Mesendoderm (in vitro differentiated cells): Measurements from ENCODE around the gene TNFRSF9.
A peak's percentile ranks its signal among the peaks of the same experiment; 100 is the strongest.

ENCODE experiments used
- DNase-seq: peaks from one replicate; pipeline ENCODE4 v3.0.0; 2013
- H2AK5ac ChIP-seq: 2 replicates; pipeline ENCODE4 v1.6.1; 2013; ENCODE audit warnings: low read length, inconsistent platforms
- H2BK120ac ChIP-seq: 2 replicates; pipeline ENCODE4 v1.6.1; 2013; ENCODE audit warnings: low read depth, mild to moderate bottlenecking, low read length, moderate library complexity, mixed read lengths
- H2BK15ac ChIP-seq: replicated peaks from 2 replicates; pipeline ENCODE4 v1.6.1; 2013; ENCODE audit warnings: low read depth, mild to moderate bottlenecking, moderate library complexity
- H2BK5ac ChIP-seq: 2 replicates; pipeline ENCODE4 v1.6.1; 2013; ENCODE audit warnings: low read length, inconsistent platforms
- H3K18ac ChIP-seq: 2 replicates; pipeline ENCODE4 v1.6.1; 2013; ENCODE audit warnings: mild to moderate bottlenecking, low read length, mixed read lengths
- H3K23ac ChIP-seq: one replicate; pipeline ENCODE4 v1.6.1; 2013; ENCODE audit warnings: low read length
- H3K27ac ChIP-seq: 2 replicates; pipeline ENCODE4 v1.5.1; 2013; ENCODE audit warnings: low read depth, mild to moderate bottlenecking, inconsistent platforms, low read length, moderate library complexity
- H3K27me3 ChIP-seq: 2 replicates; pipeline ENCODE4 v1.6.1; 2013; ENCODE audit warnings: low read length, control low read depth, mild to moderate bottlenecking, inconsistent platforms; ENCODE audit not compliant: insufficient read depth, poor library complexity
- H3K36me3 ChIP-seq: 2 replicates; pipeline ENCODE4 v1.6.1; 2013; ENCODE audit warnings: low read length, inconsistent platforms; ENCODE audit not compliant: control insufficient read depth, insufficient read depth
- H3K4ac ChIP-seq: one replicate; pipeline ENCODE4 v1.6.1; 2013; ENCODE audit warnings: low read depth, mild to moderate bottlenecking, low read length, moderate library complexity
- H3K4me1 ChIP-seq: 2 replicates; pipeline ENCODE4 v1.6.1; 2013; ENCODE audit warnings: low read depth, low read length, inconsistent platforms; ENCODE audit not compliant: control insufficient read depth
- H3K4me2 ChIP-seq: 2 replicates; pipeline ENCODE4 v1.6.1; 2013; ENCODE audit warnings: low read length
- H3K4me3 ChIP-seq: 2 replicates; pipeline ENCODE4 v1.5.1; 2013; ENCODE audit warnings: mild to moderate bottlenecking, low read length
- H3K56ac ChIP-seq: one replicate; pipeline ENCODE4 v1.6.1; 2013; ENCODE audit warnings: low read length
- H3K79me1 ChIP-seq: 2 replicates; pipeline ENCODE4 v1.6.1; 2013; ENCODE audit warnings: low read length, inconsistent platforms
- H3K79me2 ChIP-seq: 2 replicates; pipeline ENCODE4 v1.6.1; 2013; ENCODE audit warnings: mild to moderate bottlenecking, low read length; ENCODE audit not compliant: control insufficient read depth, insufficient read depth
- H3K9ac ChIP-seq: 2 replicates; pipeline ENCODE4 v1.6.1; 2013; ENCODE audit warnings: low read length, inconsistent platforms
- H4K5ac ChIP-seq: one replicate; pipeline ENCODE4 v1.6.1; 2013; ENCODE audit warnings: low read length
- H4K8ac ChIP-seq: one replicate; pipeline ENCODE4 v1.6.1; 2013; ENCODE audit warnings: low read depth, mild to moderate bottlenecking, control low read depth, low read length, moderate library complexity
- WGBS: extraction: QIAGEN DNeasy Blood & Tissue Kit; methylation state at CpG from one replicate; pipeline ENCODE4 v1.1.7; 2013; ENCODE audit warnings: low lambda C conversion rate, missing lambda C conversion rate; ENCODE audit not compliant: insufficient coverage; ENCODE audit errors: extremely low coverage; 5-methylcytosine and 5-hydroxymethylcytosine counted together

Gene TNFRSF9

DNA sequence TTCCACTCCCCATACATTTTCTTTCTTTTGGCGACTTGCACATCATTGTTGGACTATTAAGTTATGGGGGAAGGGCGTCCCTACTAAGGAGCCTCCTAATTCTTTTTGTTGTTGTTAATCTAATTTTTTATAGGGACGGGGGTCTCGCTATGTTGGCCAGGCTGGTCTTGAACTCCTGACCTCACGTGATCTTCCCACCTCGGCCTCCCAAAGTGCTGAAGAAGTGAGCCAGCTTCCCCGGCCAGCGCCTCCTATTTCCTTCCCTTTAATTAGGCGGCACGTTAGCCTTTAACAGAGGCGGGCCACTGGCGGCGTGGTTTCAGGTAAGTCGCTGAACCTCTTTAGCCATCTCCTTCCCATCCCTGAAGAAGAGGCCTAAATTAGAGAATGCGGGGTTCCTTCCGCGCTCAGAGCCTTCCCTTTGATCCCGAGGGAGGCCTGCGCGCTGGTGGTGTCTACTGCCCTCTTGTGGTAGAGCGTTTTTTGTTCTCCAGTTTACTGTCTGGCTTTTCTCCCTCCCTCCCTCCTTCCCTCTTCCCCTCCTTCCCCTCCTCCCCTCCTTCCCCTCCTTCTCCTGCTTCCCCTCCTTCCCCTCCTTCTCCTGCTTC is 38.1 kb downstream of the TNFRSF9 start:
- DNase-seq, result peak; percentile 89
- no CpG with 5 or more reads among the region's 21 CpGs for WGBS
- H2BK15ac ChIP-seq, result no peak overlapping the region

DNA sequence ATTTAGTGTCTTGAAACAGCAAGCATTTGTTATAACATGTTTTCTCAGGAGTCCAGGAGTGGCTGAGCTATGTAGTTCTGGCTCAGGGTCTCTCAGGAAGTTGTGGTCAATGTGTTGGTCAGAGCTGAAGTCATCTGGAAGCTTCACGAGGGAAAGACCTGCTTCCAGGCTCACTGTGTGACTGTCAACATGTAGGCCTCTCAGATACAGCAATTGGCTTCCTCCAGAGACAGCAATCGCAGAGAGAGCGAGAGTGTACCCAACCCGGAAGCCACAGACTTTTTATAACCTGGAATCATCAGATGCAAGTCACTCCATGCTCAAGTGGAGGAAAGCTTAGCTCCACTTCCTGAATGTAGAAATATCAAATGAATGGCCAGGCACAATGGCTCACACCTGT is 40.9 kb downstream of the TNFRSF9 start:
- H3K23ac ChIP-seq, result no peak overlapping the region
- no peak overlapping the region for H3K4me3 ChIP-seq
- H4K8ac ChIP-seq, result no peak overlapping the region
- no peak overlapping the region for H3K4me2 ChIP-seq
- H3K9ac ChIP-seq, result no peak overlapping the region
- H2BK15ac ChIP-seq, result no peak overlapping the region
- H3K79me1 ChIP-seq, result no peaks in the 10 kb centered on the region
- no peak overlapping the region for H4K5ac ChIP-seq
- DNase-seq, result no peak
- H2BK120ac ChIP-seq, result no peak overlapping the region
- no peaks in the 10 kb centered on the region for H3K79me2 ChIP-seq
- no peak overlapping the region for H2BK5ac ChIP-seq
- no peaks in the 10 kb centered on the region for H3K36me3 ChIP-seq
- H3K56ac ChIP-seq, result no peak overlapping the region
- no peak overlapping the region for H3K4ac ChIP-seq
- no peaks in the 10 kb centered on the region for H3K4me1 ChIP-seq
- no peak overlapping the region for H3K27ac ChIP-seq
- H3K18ac ChIP-seq, result no peak overlapping the region
- no peak overlapping the region for H2AK5ac ChIP-seq
- no CpG with 5 or more reads among the region's 4 CpGs for WGBS
- H3K27me3 ChIP-seq, result no peaks in the 10 kb centered on the region

More for the DNA sequence above, 38.1 kb downstream of the TNFRSF9 start:
- no peak overlapping the region for H2AK5ac ChIP-seq
- no peak overlapping the region for H3K4me3 ChIP-seq
- H2BK120ac ChIP-seq, result no peak overlapping the region
- H3K4me1 ChIP-seq, result no peaks in the 10 kb centered on the region
- H3K18ac ChIP-seq, result no peak overlapping the region
- no peaks in the 10 kb centered on the region for H3K79me2 ChIP-seq
- no peaks in the 10 kb centered on the region for H3K36me3 ChIP-seq
- no peak overlapping the region for H3K4me2 ChIP-seq
- no peak overlapping the region for H3K23ac ChIP-seq
- H3K9ac ChIP-seq, result no peak overlapping the region
- H4K8ac ChIP-seq, result no peak overlapping the region
- H2BK5ac ChIP-seq, result no peak overlapping the region
- H3K79me1 ChIP-seq, result no peaks in the 10 kb centered on the region
- no peaks in the 10 kb centered on the region for H3K27me3 ChIP-seq
- no peak overlapping the region for H3K27ac ChIP-seq
- peak overlapping the region; percentile 12 for H3K56ac ChIP-seq
- H4K5ac ChIP-seq, result no peak overlapping the region
- H3K4ac ChIP-seq, result no peak overlapping the region

- Histone ChIP-seq H3K4ac (no peak overlapping the region), H3K27ac (no peak overlapping the region), H2BK15ac (no peak overlapping the region), H3K56ac (no peak overlapping the region), H3K4me1 (no peaks in the 10 kb centered on the region), H3K79me1 (no peaks in the 10 kb centered on the region), H2AK5ac (no peak overlapping the region), H3K9ac (no peak overlapping the region), H2BK120ac (no peak overlapping the region), H3K4me2 (no peak overlapping the region), H4K8ac (no peak overlapping the region), H3K79me2 (no peaks in the 10 kb centered on the region), H3K36me3 (no peaks in the 10 kb centered on the region), H2BK5ac (no peak overlapping the region), H3K23ac (no peak overlapping the region), H4K5ac (no peak overlapping the region), H3K18ac (no peak overlapping the region), H3K27me3 (no peaks in the 10 kb centered on the region), H3K4me3 (no peak overlapping the region)
- WGBS, result no CpG with 5 or more reads among the region's 5 CpGs
- DNase-seq, result peak; percentile 57
Observed at GRCh38 chr1:7898962-7899361, 41.7 kb downstream of the TNFRSF9 start.

- Histone ChIP-seq H2BK5ac (no peak overlapping the region), H3K4me3 (no peak overlapping the region), H3K4me2 (no peak overlapping the region), H2BK120ac (no peak overlapping the region), H3K56ac (no peak overlapping the region), H3K79me2 (no peaks in the 10 kb centered on the region), H4K5ac (no peak overlapping the region), H3K4ac (no peak overlapping the region), H3K36me3 (no peaks in the 10 kb centered on the region), H2BK15ac (no peak overlapping the region), H4K8ac (no peak overlapping the region), H2AK5ac (no peak overlapping the region), H3K18ac (no peak overlapping the region), H3K27me3 (no peaks in the 10 kb centered on the region), H3K4me1 (no peaks in the 10 kb centered on the region), H3K27ac (no peak overlapping the region), H3K79me1 (no peaks in the 10 kb centered on the region), H3K9ac (no peak overlapping the region), H3K23ac (no peak overlapping the region)
- no peak for DNase-seq
- no CpG with 5 or more reads among the region's 1 CpG for WGBS
Observed at GRCh38 chr1:7896994-7897393, 43.6 kb downstream of the TNFRSF9 start.

DNA sequence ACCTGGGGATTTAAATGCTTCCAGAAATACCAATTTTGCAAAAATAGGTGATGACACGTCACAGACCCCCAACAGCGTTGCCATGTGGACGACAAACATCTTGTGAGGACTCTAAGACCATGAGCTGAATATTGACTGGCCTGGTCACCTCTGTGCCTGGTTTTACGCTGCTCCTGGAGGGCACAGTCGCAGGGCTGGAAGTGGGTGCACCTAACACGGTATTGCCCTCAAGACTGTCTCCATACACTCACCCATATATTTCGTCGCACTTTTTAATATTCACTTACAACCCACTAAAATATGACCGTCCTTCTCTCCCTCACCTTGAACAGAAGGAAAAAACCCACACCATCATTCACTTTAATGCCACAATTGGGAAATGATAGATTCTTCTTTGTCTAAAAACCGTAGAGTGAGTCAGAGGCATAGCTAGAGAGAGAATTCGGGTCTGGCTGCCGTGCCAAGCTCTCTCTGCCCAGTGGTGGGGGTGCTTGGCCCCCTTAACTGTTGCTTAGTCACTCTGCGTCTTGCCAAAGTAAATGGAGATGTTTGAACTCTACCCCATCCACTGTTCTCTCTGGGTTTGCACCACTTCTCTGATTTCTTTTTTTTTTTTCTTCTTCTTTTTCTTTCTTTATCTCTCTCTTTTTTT is 47.0 kb downstream of the TNFRSF9 start:
- H3K4me3 ChIP-seq, result no peak overlapping the region
- no peak overlapping the region for H2BK5ac ChIP-seq
- no peaks in the 10 kb centered on the region for H3K36me3 ChIP-seq
- H4K5ac ChIP-seq, result no peak overlapping the region
- no peaks in the 10 kb centered on the region for H3K4me1 ChIP-seq
- WGBS, result 100% methylated on average over 3 of the region's 13 CpGs
- no peak overlapping the region for H3K9ac ChIP-seq
- no peaks in the 10 kb centered on the region for H3K79me2 ChIP-seq
- no peak overlapping the region for H3K23ac ChIP-seq
- H4K8ac ChIP-seq, result no peak overlapping the region
- H3K4ac ChIP-seq, result no peak overlapping the region
- DNase-seq, result no peak
- H3K79me1 ChIP-seq, result no peaks in the 10 kb centered on the region
- H2BK120ac ChIP-seq, result no peak overlapping the region
- no peak overlapping the region for H2AK5ac ChIP-seq
- no peak overlapping the region for H3K4me2 ChIP-seq
- no peak overlapping the region for H2BK15ac ChIP-seq
- no peak overlapping the region for H3K18ac ChIP-seq
- H3K27ac ChIP-seq, result no peak overlapping the region
- H3K56ac ChIP-seq, result no peak overlapping the region
- H3K27me3 ChIP-seq, result no peaks in the 10 kb centered on the region

DNA sequence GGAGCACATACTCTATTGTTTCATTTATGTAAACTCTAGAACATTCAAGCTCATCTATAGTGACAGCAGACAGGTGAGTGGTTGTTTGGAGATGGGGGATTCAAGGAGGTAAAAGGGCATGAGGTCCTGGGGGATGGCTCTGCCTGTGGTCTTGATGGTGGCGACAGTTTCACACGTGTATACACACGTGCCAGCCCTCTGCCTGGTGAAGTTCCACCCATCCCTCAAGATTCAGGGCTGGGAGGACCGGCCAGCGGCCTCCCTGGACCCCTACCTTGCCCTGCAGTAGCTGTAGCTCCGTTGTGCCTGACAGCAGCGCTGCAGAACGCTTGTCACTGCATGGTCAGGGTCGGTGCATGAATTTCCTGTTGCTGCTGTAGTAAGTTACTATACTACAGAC is 48.8 kb downstream of the TNFRSF9 start:
- no peak overlapping the region for H4K5ac ChIP-seq
- no peak overlapping the region for H3K4ac ChIP-seq
- no peaks in the 10 kb centered on the region for H3K79me1 ChIP-seq
- no peak overlapping the region for H3K23ac ChIP-seq
- H3K18ac ChIP-seq, result no peak overlapping the region
- H2AK5ac ChIP-seq, result no peak overlapping the region
- H3K9ac ChIP-seq, result no peak overlapping the region
- H2BK15ac ChIP-seq, result no peak overlapping the region
- H4K8ac ChIP-seq, result no peak overlapping the region
- H2BK5ac ChIP-seq, result no peak overlapping the region
- no peak overlapping the region for H3K27ac ChIP-seq
- no peak overlapping the region for H2BK120ac ChIP-seq
- no peaks in the 10 kb centered on the region for H3K4me1 ChIP-seq
- no peaks in the 10 kb centered on the region for H3K36me3 ChIP-seq
- no peak overlapping the region for H3K56ac ChIP-seq
- H3K27me3 ChIP-seq, result no peaks in the 10 kb centered on the region
- H3K4me2 ChIP-seq, result no peak overlapping the region
- WGBS, result no CpG with 5 or more reads among the region's 9 CpGs
- no peak for DNase-seq
- no peaks in the 10 kb centered on the region for H3K79me2 ChIP-seq
- no peak overlapping the region for H3K4me3 ChIP-seq
